HL-60 (cell line): ENCODE measurements around the gene NUCKS1.

Source experiments
- DNase-seq, 2 experiments: peaks; one replicate each; pipeline ENCODE4 v3.0.0-alpha.2; 2010 to 2020; ENCODE audit warnings: low read depth in 1 of 2, low spot score in 1 of 2
- H3K27ac ChIP-seq: fragments of 250-450 bp; sonication (Bioruptor Pico); replicated peaks from 2 replicates; pipeline ENCODE4 v1.5.1; 2020; ENCODE audit warnings: mild to moderate bottlenecking, moderate library complexity
- H3K27me3 ChIP-seq: fragments of 250-450 bp; sonication (Bioruptor Pico); 2 replicates; pipeline ENCODE4 v1.5.1; 2021; ENCODE audit warnings: mild to moderate bottlenecking, moderate library complexity; ENCODE audit not compliant: insufficient read depth, poor library complexity, severe bottlenecking
- H3K4me3 ChIP-seq: replicated peaks from 2 replicates; pipeline ENCODE4 v1.5.1; 2011; ENCODE audit warnings: mild to moderate bottlenecking, control low read depth, low read length; ENCODE audit not compliant: insufficient read depth
- GABPA ChIP-seq: IDR thresholded peaks from 2 replicates; pipeline ENCODE4 v1.6.1; 2012; ENCODE audit warnings: low read depth
- POLR2AphosphoS5 ChIP-seq: IDR thresholded peaks from 2 replicates; pipeline ENCODE4 v1.6.1; 2012; ENCODE audit warnings: low read depth
- SPI1 ChIP-seq: IDR thresholded peaks from 2 replicates; pipeline ENCODE4 v1.6.1; 2012; ENCODE audit warnings: low read depth, mild to moderate bottlenecking, borderline replicate concordance
- TF ChIP-seq, protein P1 (sequence below): IDR thresholded peaks from one replicate; pipeline ENCODE4 v1.5.1; 2011; ENCODE audit warnings: low read length, control low read depth, inconsistent platforms; ENCODE audit not compliant: insufficient read depth
- TF ChIP-seq, protein P2 (sequence below): IDR thresholded peaks from 2 replicates; pipeline ENCODE4 v1.6.1; 2012; ENCODE audit warnings: low read depth; ENCODE audit not compliant: insufficient replicate concordance

NUCKS1 gene

DNA sequence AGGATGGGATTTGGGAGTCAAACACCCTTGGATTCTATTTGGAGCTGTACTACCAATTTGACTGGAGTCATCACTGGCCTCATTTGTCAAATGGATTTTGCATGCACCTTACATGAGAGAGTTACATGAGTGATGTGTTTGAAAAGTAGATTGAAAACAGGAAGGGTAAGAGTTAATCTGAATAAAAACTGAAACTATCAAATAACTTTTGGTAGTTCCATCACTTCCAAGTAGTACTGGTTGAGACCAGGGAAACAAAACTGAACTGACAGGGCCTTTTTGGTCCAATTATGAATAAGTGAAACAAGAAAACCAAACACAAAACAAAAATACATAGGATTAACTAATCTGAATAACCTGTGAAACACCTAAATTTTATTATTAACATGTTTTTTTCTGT, 30.2 kb downstream of the NUCKS1 start:
- Histone ChIP-seq H3K27me3 (no peaks in the 10 kb centered on the region), H3K4me3 (no peak overlapping the region), H3K27ac (no peak overlapping the region)
- TF ChIP-seq POLR2AphosphoS5 = no peak
- TF ChIP-seq, protein P1, sequence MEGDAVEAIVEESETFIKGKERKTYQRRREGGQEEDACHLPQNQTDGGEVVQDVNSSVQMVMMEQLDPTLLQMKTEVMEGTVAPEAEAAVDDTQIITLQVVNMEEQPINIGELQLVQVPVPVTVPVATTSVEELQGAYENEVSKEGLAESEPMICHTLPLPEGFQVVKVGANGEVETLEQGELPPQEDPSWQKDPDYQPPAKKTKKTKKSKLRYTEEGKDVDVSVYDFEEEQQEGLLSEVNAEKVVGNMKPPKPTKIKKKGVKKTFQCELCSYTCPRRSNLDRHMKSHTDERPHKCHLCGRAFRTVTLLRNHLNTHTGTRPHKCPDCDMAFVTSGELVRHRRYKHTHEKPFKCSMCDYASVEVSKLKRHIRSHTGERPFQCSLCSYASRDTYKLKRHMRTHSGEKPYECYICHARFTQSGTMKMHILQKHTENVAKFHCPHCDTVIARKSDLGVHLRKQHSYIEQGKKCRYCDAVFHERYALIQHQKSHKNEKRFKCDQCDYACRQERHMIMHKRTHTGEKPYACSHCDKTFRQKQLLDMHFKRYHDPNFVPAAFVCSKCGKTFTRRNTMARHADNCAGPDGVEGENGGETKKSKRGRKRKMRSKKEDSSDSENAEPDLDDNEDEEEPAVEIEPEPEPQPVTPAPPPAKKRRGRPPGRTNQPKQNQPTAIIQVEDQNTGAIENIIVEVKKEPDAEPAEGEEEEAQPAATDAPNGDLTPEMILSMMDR = no peak
- TF ChIP-seq GABPA = no peak
- no peak for TF ChIP-seq SPI1
- TF ChIP-seq, protein P2, sequence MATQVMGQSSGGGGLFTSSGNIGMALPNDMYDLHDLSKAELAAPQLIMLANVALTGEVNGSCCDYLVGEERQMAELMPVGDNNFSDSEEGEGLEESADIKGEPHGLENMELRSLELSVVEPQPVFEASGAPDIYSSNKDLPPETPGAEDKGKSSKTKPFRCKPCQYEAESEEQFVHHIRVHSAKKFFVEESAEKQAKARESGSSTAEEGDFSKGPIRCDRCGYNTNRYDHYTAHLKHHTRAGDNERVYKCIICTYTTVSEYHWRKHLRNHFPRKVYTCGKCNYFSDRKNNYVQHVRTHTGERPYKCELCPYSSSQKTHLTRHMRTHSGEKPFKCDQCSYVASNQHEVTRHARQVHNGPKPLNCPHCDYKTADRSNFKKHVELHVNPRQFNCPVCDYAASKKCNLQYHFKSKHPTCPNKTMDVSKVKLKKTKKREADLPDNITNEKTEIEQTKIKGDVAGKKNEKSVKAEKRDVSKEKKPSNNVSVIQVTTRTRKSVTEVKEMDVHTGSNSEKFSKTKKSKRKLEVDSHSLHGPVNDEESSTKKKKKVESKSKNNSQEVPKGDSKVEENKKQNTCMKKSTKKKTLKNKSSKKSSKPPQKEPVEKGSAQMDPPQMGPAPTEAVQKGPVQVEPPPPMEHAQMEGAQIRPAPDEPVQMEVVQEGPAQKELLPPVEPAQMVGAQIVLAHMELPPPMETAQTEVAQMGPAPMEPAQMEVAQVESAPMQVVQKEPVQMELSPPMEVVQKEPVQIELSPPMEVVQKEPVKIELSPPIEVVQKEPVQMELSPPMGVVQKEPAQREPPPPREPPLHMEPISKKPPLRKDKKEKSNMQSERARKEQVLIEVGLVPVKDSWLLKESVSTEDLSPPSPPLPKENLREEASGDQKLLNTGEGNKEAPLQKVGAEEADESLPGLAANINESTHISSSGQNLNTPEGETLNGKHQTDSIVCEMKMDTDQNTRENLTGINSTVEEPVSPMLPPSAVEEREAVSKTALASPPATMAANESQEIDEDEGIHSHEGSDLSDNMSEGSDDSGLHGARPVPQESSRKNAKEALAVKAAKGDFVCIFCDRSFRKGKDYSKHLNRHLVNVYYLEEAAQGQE = no peak
- DNase-seq = no peak

- TF ChIP-seq, protein P2 = no peak
- TF ChIP-seq, protein P1 = no peak
- TF ChIP-seq SPI1 = no peak
- no peak for TF ChIP-seq GABPA
- no peak for TF ChIP-seq POLR2AphosphoS5
- DNase-seq = no peak
- no peak overlapping the region for H3K27ac ChIP-seq
- no peak overlapping the region for H3K4me3 ChIP-seq
- no peaks in the 10 kb centered on the region for H3K27me3 ChIP-seq
Measured at GRCh38 chr1:205719015-205719414, 31.0 kb downstream of the NUCKS1 start.

DNA sequence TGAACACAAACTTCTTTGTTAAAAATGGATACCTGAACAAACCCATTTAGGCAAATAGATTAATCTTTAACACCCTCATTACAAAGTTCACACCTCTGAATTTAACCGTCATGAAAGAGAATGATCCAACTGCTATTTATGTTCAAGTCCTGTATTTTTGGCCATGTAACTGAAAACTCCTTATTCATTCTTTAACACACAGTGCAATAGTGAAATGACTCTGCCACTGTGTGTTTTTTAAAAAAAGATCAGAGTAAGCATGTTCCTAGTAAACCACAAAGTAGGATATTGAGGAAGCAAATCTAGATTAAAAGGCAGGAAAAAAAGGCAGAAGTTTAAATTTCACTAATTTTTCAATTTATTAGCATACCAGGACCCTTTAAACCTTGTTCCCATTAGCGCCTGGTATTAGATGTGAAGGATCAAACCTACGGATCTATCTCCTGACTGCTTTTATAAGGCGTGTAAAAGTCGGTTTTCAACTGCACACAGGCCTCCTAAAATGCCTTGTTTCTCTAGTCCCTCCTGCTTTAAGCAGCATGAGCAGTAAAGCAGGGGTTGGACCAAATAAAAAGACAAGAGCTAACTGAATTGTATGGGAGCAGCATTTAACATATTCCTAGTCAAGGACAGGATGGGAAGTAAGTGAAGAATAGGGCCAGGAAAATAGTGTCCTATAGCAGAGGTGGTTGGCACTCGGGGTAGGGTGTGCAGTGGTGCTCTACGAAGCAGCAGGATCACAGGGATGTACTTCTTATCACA, 33.4 kb downstream of the NUCKS1 start:
- no peak for DNase-seq
- Histone ChIP-seq H3K4me3 (no peak overlapping the region), H3K27ac (no peak overlapping the region), H3K27me3 (no peaks in the 10 kb centered on the region)
- TF ChIP-seq SPI1 (no peak), GABPA (no peak), POLR2AphosphoS5 (no peak)
- TF ChIP-seq, protein P2 = no peak
